Ovary (tissue), 9 donors: ENCODE data around the gene ALOX5. TPM values are rescaled to one million over a fixed set of nuclear protein-coding genes. Genes with fewer than 3 reads are reported as not detected.

Experiments used
- DNase-seq, 5 donors: peaks; one replicate each; pipeline ENCODE4 v3.0.0-alpha.2; 2019 to 2020
- H3K27ac ChIP-seq, 2 donors: fragments of 200-600 bp; one replicate each; pipeline versions ENCODE4 v1.5.1 to v1.8.0; 2019 to 2022
- H3K27me3 ChIP-seq: fragments of 200-600 bp; one replicate; pipeline ENCODE4 v1.8.0; 2022
- H3K36me3 ChIP-seq: fragments of 200-600 bp; sonication (generic); one replicate; pipeline ENCODE4 v1.5.1; 2019
- H3K4me1 ChIP-seq: one replicate; pipeline ENCODE4 v1.8.1; 2013; ENCODE audit warnings: mild to moderate bottlenecking, moderate library complexity; ENCODE audit not compliant: insufficient read depth
- H3K4me3 ChIP-seq: fragments of 200-600 bp; sonication (generic); one replicate; pipeline ENCODE4 v1.5.1; 2017
- H3K9me3 ChIP-seq, 2 donors: fragments of 200-600 bp in 1 of 2; sonication (generic) in 1 of 2; one replicate each; pipeline versions ENCODE4 v1.5.1 to v1.8.1; 2013 to 2019; ENCODE audit warnings: mild to moderate bottlenecking in 1 of 2, moderate library complexity in 1 of 2
- CTCF ChIP-seq, 3 donors: fragments of 450-650 bp in 2 of 3; fragments of 200-600 bp in 1 of 3; IDR thresholded peaks; one replicate each; pipeline versions ENCODE4 v1.5.1 to v1.8.0; 2016 to 2022; ENCODE audit warnings: antibody characterized with exemption in 3 of 3, mild to moderate bottlenecking in 1 of 3
- EP300 ChIP-seq: sonication (generic); formaldehyde crosslinking; IDR thresholded peaks from one replicate; pipeline ENCODE4 v1.6.1; 2017; ENCODE audit warnings: antibody characterized with exemption
- POLR2A ChIP-seq: fragments of 450-650 bp; IDR thresholded peaks from one replicate; pipeline ENCODE4 v1.6.1; 2017; ENCODE audit warnings: antibody characterized with exemption, mild to moderate bottlenecking, moderate library complexity
- WGBS, 3 donors: extraction: QIAGEN DNeasy Blood & Tissue Kit in 1 of 3; methylation state at CpG; one replicate each; pipeline versions ENCODE4 v1.1.5 to v1.1.7; 2013 to 2017; 5-methylcytosine and 5-hydroxymethylcytosine counted together
- intact Hi-C, 4 donors: fragments of 100-400 bp; cut with DNase I; formaldehyde crosslinking; loops; one replicate each; pipeline versions ENCODE4 v1.11.0 to v1.15.1; 2022 to 2023
- polyA plus RNA-seq, 2 donors: library from polyadenylated mRNA; stranded (reverse); fragments of 200-250 nt in 1 of 2; fragments of 350-450 nt in 1 of 2; fragmentation: Illumina TruSeq in 1 of 2; extraction: RNeasy Lipid Tissue Mini Kit (QIAGEN cat#74804) in 1 of 2; gene quantifications; one replicate each; pipeline ENCODE4 v1.2.3, GENCODE V29; 2013 to 2014
- total RNA-seq, 7 donors: library from RNA; depleted of rRNA in 2 of 7; stranded (reverse); fragments of >200 nt in 2 of 7; fragmentation: NEBNext Ultra II Directional in 3 of 7; extraction: Animal tissue kit (Norgen Biotek cat#: 25700) in 3 of 7; gene quantifications; one replicate each; pipeline versions ENCODE4 v1.1.0 to v1.2.4, GENCODE V29; 2016 to 2023
- donor health status: DM: no; HTN: no; CAD: no; lungs with moderate emphysema.
- donor health status: DM: no; HTN: no; CAD: no.
- donor health status: Bipolar disorder and iron deficiency.
- donor health status: DM: yes; HTN: yes; CAD: no.
- donor health status: DM: no; HTN: no; CAD: no.
- donor health status: DM: yes; HTN: yes; CAD: no.

ALOX5 gene
- total and polyA plus RNA-seq, 9 donors: 1.7 to 17.7 (median 6.3) TPM

GRCh38 chr10:45487735-45488134, 113.7 kb downstream of the ALOX5 start:
- Histone ChIP-seq H3K27ac (no peak overlapping the region), H3K4me3 (no peak overlapping the region), H3K27me3 (no peaks in the 10 kb centered on the region), H3K4me1 (no peaks in the 10 kb centered on the region), H3K9me3 (no peaks in the 10 kb centered on the region), H3K36me3 (no peaks in the 10 kb centered on the region)
- TF ChIP-seq EP300 (no peak), POLR2A (no peak), CTCF (IDR thresholded peaks at IDR 0.05) (no peak)
- DNase-seq: no peak
- intact Hi-C loops: no loop called here
- 94 to 96% (median 95%) methylated on average over 2 of the region's 2 CpGs for WGBS, 3 donors

GRCh38 chr10:45488365-45488764, 114.3 kb downstream of the ALOX5 start:
- TF ChIP-seq POLR2A (no peak), EP300 (no peak), CTCF (IDR thresholded peaks at IDR 0.05) (no peak)
- Histone ChIP-seq H3K27ac (no peak overlapping the region), H3K36me3 (no peaks in the 10 kb centered on the region), H3K27me3 (no peaks in the 10 kb centered on the region), H3K9me3 (no peaks in the 10 kb centered on the region), H3K4me1 (no peaks in the 10 kb centered on the region), H3K4me3 (no peak overlapping the region)
- 96% methylated on average over 10 of the region's 10 CpGs for WGBS, 3 donors
- intact Hi-C loops: no loop called here
- no peak for DNase-seq

GRCh38 chr10:45490277-45490676, 116.3 kb downstream of the ALOX5 start:
- H3K27ac ChIP-seq: no peak overlapping the region
- intact Hi-C loops: no loop called here
- no peaks in the 10 kb centered on the region for H3K36me3 ChIP-seq
- no peaks in the 10 kb centered on the region for H3K4me1 ChIP-seq
- no peak overlapping the region for H3K4me3 ChIP-seq
- H3K27me3 ChIP-seq: no peaks in the 10 kb centered on the region
- no peak for DNase-seq
- no peaks in the 10 kb centered on the region for H3K9me3 ChIP-seq
- 97 to 98% (median 97%) methylated on average over 3 of the region's 3 CpGs for WGBS, 3 donors
- no peak for TF ChIP-seq EP300
- TF ChIP-seq POLR2A: no peak
- TF ChIP-seq CTCF (IDR thresholded peaks at IDR 0.05): no peak

- no peak overlapping the region for H3K4me3 ChIP-seq
- no peak for DNase-seq
- no peaks in the 10 kb centered on the region for H3K27me3 ChIP-seq
- no peaks in the 10 kb centered on the region for H3K4me1 ChIP-seq
- H3K27ac ChIP-seq: no peak overlapping the region
- no peaks in the 10 kb centered on the region for H3K36me3 ChIP-seq
- WGBS, 3 donors: 83 to 97% (median 90%) methylated on average over 7 of the region's 7 CpGs
- H3K9me3 ChIP-seq: no peaks in the 10 kb centered on the region
- intact Hi-C loops: no loop called here
- TF ChIP-seq EP300 (no peak), CTCF (IDR thresholded peaks at IDR 0.05) (no peak), POLR2A (no peak)
These were observed 117.0 kb downstream of the ALOX5 start for GRCh38 chr10:45491061-45491460.

Other genes with a start within 250 kb of the ALOX5 start
- gene OR13A1, start 58.6 kb upstream of the ALOX5 start, total RNA-seq: under 1 TPM in 2 of 7 donors, not detected in 5; 0.08 to 0.15 TPM
- gene OR13A1, start 58.6 kb upstream of the ALOX5 start, polyA plus RNA-seq: not detected